ENCODE data around the gene C10orf90. TPM values are rescaled to one million over a fixed set of nuclear protein-coding genes. Genes with fewer than 3 reads are reported as not detected.

The C10orf90 gene
- total RNA-seq, 2 donors from 2014 or later = 0.33 TPM; not detected in 1

DNA sequence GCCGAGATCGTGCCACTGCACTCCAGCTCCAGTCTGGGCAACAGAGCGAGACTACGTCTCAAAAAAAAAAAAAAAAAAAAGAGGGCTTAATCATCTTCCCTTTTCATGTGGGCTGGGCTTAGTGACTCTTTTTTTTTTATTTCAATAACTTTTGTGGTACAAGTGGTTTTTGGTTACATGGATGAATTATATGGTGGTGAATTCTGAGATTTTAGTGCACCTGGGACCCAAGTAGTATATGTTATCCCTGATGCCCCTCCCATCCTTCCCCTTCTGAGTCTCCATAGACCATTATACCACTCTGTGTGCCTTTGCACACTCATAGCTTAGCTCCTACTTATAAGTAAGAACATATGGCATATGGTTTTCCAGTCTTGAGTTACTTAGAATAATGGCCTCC, 277.4 kb downstream of the C10orf90 start:
- 89% methylated on average over 4 of the region's 4 CpGs; no CpG with 5 or more reads in 1 of the 2 experiments for WGBS, 2 experiments (ENCODE audit: insufficient coverage in 1 of 2, insufficient read length in 1 of 2)
- H3K4me1 Mint-ChIP-seq = peaks cover 3% of the 10 kb centered on the region
- peaks cover 5% of the 10 kb centered on the region for H3K9me3 ChIP-seq (ENCODE audit: control insufficient read depth, low read length)
- H3K4me1 ChIP-seq (ENCODE audit: control insufficient read depth, insufficient read depth, low read length) = no peaks in the 10 kb centered on the region
- no peak overlapping the region for H3K4me3 ChIP-seq (ENCODE audit: low read length)
- H3K9ac ChIP-seq (ENCODE audit: extremely low read depth, low read length, poor library complexity, severe bottlenecking) = no peak overlapping the region
- no peaks in the 10 kb centered on the region for H3K36me3 ChIP-seq (ENCODE audit: control insufficient read depth, insufficient read depth, low read length)
- H3K27me3 Mint-ChIP-seq (ENCODE audit: insufficient read depth) = peaks cover 39% of the 10 kb centered on the region
- H3K4me3 Mint-ChIP-seq = no peak overlapping the region
- no peak overlapping the region for H3K27ac ChIP-seq (ENCODE audit: low read depth, low read length)
- H3K9me3 Mint-ChIP-seq = peaks cover 3% of the 10 kb centered on the region
- no peak for TF ChIP-seq CTCF (conservative IDR thresholded peaks at IDR 0.05)
- H3K36me3 Mint-ChIP-seq (ENCODE audit: low read depth) = no peaks in the 10 kb centered on the region
- no peak for DNase-seq
- no peak overlapping the region for H3K27ac Mint-ChIP-seq
- peaks cover 31% of the 10 kb centered on the region for H3K27me3 ChIP-seq (ENCODE audit: control insufficient read depth, insufficient read depth, low read length, poor library complexity, severe bottlenecking)

GRCh38 chr10:126392469-126392868, 278.0 kb downstream of the C10orf90 start:
- 94% methylated on average over 7 to 8 of the region's 8 CpGs for WGBS, 2 experiments (ENCODE audit: insufficient coverage in 1 of 2, insufficient read length in 1 of 2)
- TF ChIP-seq CTCF (conservative IDR thresholded peaks at IDR 0.05) = no peak
- H3K4me3 ChIP-seq (ENCODE audit: low read length) = no peak overlapping the region
- H3K36me3 ChIP-seq (ENCODE audit: control insufficient read depth, insufficient read depth, low read length) = no peaks in the 10 kb centered on the region
- Mint-ChIP-seq H3K27me3 (ENCODE audit: insufficient read depth) (peaks cover 41% of the 10 kb centered on the region), H3K9me3 (peaks cover 3% of the 10 kb centered on the region), H3K4me1 (peaks cover 1% of the 10 kb centered on the region), H3K4me3 (no peak overlapping the region), H3K27ac (no peak overlapping the region), H3K36me3 (ENCODE audit: low read depth) (no peaks in the 10 kb centered on the region)
- H3K27me3 ChIP-seq (ENCODE audit: control insufficient read depth, insufficient read depth, low read length, poor library complexity, severe bottlenecking) = peaks cover 37% of the 10 kb centered on the region
- no peak overlapping the region for H3K9ac ChIP-seq (ENCODE audit: extremely low read depth, low read length, poor library complexity, severe bottlenecking)
- H3K9me3 ChIP-seq (ENCODE audit: control insufficient read depth, low read length) = peaks cover 5% of the 10 kb centered on the region
- H3K4me1 ChIP-seq (ENCODE audit: control insufficient read depth, insufficient read depth, low read length) = no peaks in the 10 kb centered on the region
- no peak overlapping the region for H3K27ac ChIP-seq (ENCODE audit: low read depth, low read length)
- DNase-seq = no peak

GRCh38 chr10:126392068-126392467, 278.4 kb downstream of the C10orf90 start:
- Mint-ChIP-seq H3K9me3 (peaks cover 3% of the 10 kb centered on the region), H3K27ac (no peak overlapping the region), H3K36me3 (ENCODE audit: low read depth) (no peaks in the 10 kb centered on the region), H3K27me3 (ENCODE audit: insufficient read depth) (peaks cover 45% of the 10 kb centered on the region), H3K4me1 (peaks cover 5% of the 10 kb centered on the region), H3K4me3 (no peak overlapping the region)
- 94 to 97% methylated on average over 6 of the region's 6 CpGs for whole genome bisulfite sequencing, 2 experiments (ENCODE audit: insufficient coverage in 1 of 2, insufficient read length in 1 of 2)
- no peak for DNase-seq
- no peak overlapping the region for H3K4me3 ChIP-seq (ENCODE audit: low read length)
- no peak overlapping the region for H3K27ac ChIP-seq (ENCODE audit: low read depth, low read length)
- H3K36me3 ChIP-seq (ENCODE audit: control insufficient read depth, insufficient read depth, low read length) = no peaks in the 10 kb centered on the region
- TF ChIP-seq CTCF (conservative IDR thresholded peaks at IDR 0.05) = no peak
- no peaks in the 10 kb centered on the region for H3K4me1 ChIP-seq (ENCODE audit: control insufficient read depth, insufficient read depth, low read length)
- peaks cover 41% of the 10 kb centered on the region for H3K27me3 ChIP-seq (ENCODE audit: control insufficient read depth, insufficient read depth, low read length, poor library complexity, severe bottlenecking)
- H3K9me3 ChIP-seq (ENCODE audit: control insufficient read depth, low read length) = peaks cover 5% of the 10 kb centered on the region
- H3K9ac ChIP-seq (ENCODE audit: extremely low read depth, low read length, poor library complexity, severe bottlenecking) = no peak overlapping the region

Data from endodermal cell (in vitro differentiated cells).